HepG2 (cell line): ENCODE measurements around the gene PIKFYVE. TPM values are rescaled to one million over a fixed set of nuclear protein-coding genes. Genes with fewer than 3 reads are reported as not detected.
A peak's percentile ranks its signal among the peaks of the same experiment; 100 is the strongest.

ENCODE experiments used
- ATAC-seq: fragments of 200-7000 bp; cut with Tn5 transposase; 3 replicates; pipeline ENCODE4 v1.9.1; 2020; ENCODE audit warnings: mild to moderate bottlenecking, moderate library complexity
- Bru-seq: library from RNA; stranded (reverse); fragments of 400-500 nt; gene quantifications from one replicate; lab custom pipeline; 2021; lab: Mats Ljungman, UMichigan
- BruChase-seq, 2 experiments: library from RNA; stranded (reverse); fragments of 400-500 nt; gene quantifications; one replicate each; lab custom pipeline; 2021; lab: Mats Ljungman, UMichigan
- BruUV-seq: library from RNA; stranded (reverse); fragments of 400-500 nt; replicated peaks from 2 replicates; lab custom pipeline; 2021; lab: Mats Ljungman, UMichigan
- CTCF ChIA-PET: fragments of 300-600 bp; formaldehyde crosslinking; extraction: SDS; loops from one replicate; lab custom pipeline; 2021; ENCODE audit warnings: low total read pairs, inconsistent platforms, low intra/inter-chr PET ratio; lab: Yijun Ruan, JAX
- POLR2A ChIA-PET: fragments of 350-600 bp; sonication (Branson Sonifier 250); formaldehyde crosslinking; loops from one replicate; lab custom pipeline; 2020; ENCODE audit warnings: antibody characterized with exemption, inconsistent platforms; lab: Yijun Ruan, JAX
- DNase-seq: peaks from one replicate; pipeline ENCODE4 v3.0.0-alpha.2; 2015; ENCODE audit warnings: low spot score
- FAIRE-seq: peaks from 3 replicates; lab custom pipeline; 2011; peaks lifted over from hg19 to GRCh38; lab: Jason Lieb, UNC
- H2AFZ ChIP-seq: one replicate; pipeline ENCODE4 v1.6.1; 2011; ENCODE audit warnings: low read length, inconsistent platforms
- H3K27ac ChIP-seq: fragments of 300-600 bp; 3 replicates; pipeline ENCODE4 v1.8.0; 2011; ENCODE audit warnings: mixed run types, mild to moderate bottlenecking, mixed read lengths, low read length, inconsistent platforms; ENCODE audit not compliant: insufficient read depth; ENCODE audit errors: extremely low read length
- H3K27me3 ChIP-seq, 2 experiments: fragments of 200-600 bp in 1 of 2; 2 replicates in 1 of 2; 3 replicates in 1 of 2; pipeline versions ENCODE4 v1.6.0 to v1.8.0; 2011; ENCODE audit warnings: low read length in 2 of 2, mild to moderate bottlenecking in 2 of 2, moderate library complexity in 2 of 2, inconsistent platforms in 1 of 2; ENCODE audit not compliant: insufficient read depth in 2 of 2, control insufficient read depth in 1 of 2
- H3K36me3 ChIP-seq, 2 experiments: fragments of 200-600 bp in 1 of 2; replicated peaks in 1 of 2; 2 replicates in 1 of 2; 3 replicates in 1 of 2; pipeline versions ENCODE4 v1.5.1 to v1.8.0; 2011; ENCODE audit warnings: low read length in 2 of 2, inconsistent platforms in 1 of 2; ENCODE audit not compliant: insufficient read depth in 2 of 2, control insufficient read depth in 1 of 2
- H3K4me1 ChIP-seq: 2 replicates; pipeline ENCODE4 v1.5.1; 2012; ENCODE audit warnings: low read length, inconsistent platforms; ENCODE audit not compliant: insufficient read depth
- H3K4me2 ChIP-seq: 2 replicates; pipeline ENCODE4 v1.6.0; 2011; ENCODE audit warnings: low read depth, low read length, inconsistent platforms
- H3K4me3 ChIP-seq, 3 experiments: fragments of 200-600 bp in 1 of 3; sonication (generic), shearing (Covaris generic) in 1 of 3; replicated peaks in 1 of 3; 2 replicates each; pipeline ENCODE4 v1.5.1; 2011 to 2016; ENCODE audit warnings: low read length in 3 of 3, inconsistent platforms in 2 of 3, low read depth in 2 of 3, mild to moderate bottlenecking in 2 of 3, control low read depth in 1 of 3, mixed read lengths in 1 of 3; ENCODE audit not compliant: insufficient read depth in 1 of 3
- H3K79me2 ChIP-seq: one replicate; pipeline ENCODE4 v1.6.1; 2011; ENCODE audit warnings: low read length, inconsistent platforms; ENCODE audit not compliant: insufficient read depth
- H3K9ac ChIP-seq: 2 replicates; pipeline ENCODE4 v1.6.0; 2011; ENCODE audit warnings: mild to moderate bottlenecking, low read depth, low read length, inconsistent platforms; ENCODE audit not compliant: insufficient read depth
- H3K9me3 ChIP-seq: 2 replicates; pipeline ENCODE4 v1.5.1; 2012; ENCODE audit warnings: mild to moderate bottlenecking, low read length
- H4K20me1 ChIP-seq: 2 replicates; pipeline ENCODE4 v1.6.0; 2011; ENCODE audit warnings: inconsistent platforms, mild to moderate bottlenecking, low read length, moderate library complexity; ENCODE audit not compliant: insufficient read depth
- ZHX2 ChIP-seq, 2 experiments: sonication (generic) in 1 of 2; formaldehyde crosslinking in 1 of 2; IDR thresholded peaks; 2 replicates each; pipeline versions ENCODE4 v1.6.1 to v1.9.0; 2014 to 2022; ENCODE audit warnings: antibody characterized with exemption in 1 of 2, borderline replicate concordance in 1 of 2, inconsistent platforms in 1 of 2, low read depth in 1 of 2, missing genetic modification reagents in 1 of 2
- WGBS: methylation state at CpG from one replicate; pipeline ENCODE4 v1.1.6; 2017; ENCODE audit warnings: low lambda C conversion rate; 5-methylcytosine and 5-hydroxymethylcytosine counted together
- in situ Hi-C: cut with HindIII; loops from 2 replicates; pipeline ENCODE4 v1.10.0; 2017; ENCODE audit warnings: low pct_unique_long_range_greater_than_20kb; ENCODE audit not compliant: extremely low pct_ligation_motif_present
- intact Hi-C: fragments of 100-400 bp; cut with micrococcal nuclease; formaldehyde crosslinking; loops from one replicate; pipeline ENCODE4 v1.10.0; 2022; ENCODE audit not compliant: unreplicated experiment
- long read RNA-seq, 2 experiments: library from RNA in 1 of 2; library from polyadenylated mRNA in 1 of 2; stranded (forward) in 1 of 2; unstranded in 1 of 2; transcript quantifications; one replicate each; pipeline ENCODE4 v2.0.0, GENCODE V29; 2019 to 2022
- polyA minus RNA-seq, 3 experiments: library from RNA; depleted of rRNA, polyadenylated mRNA; stranded (reverse); fragments of >200 nt; gene quantifications; 2 replicates each; pipeline ENCODE4 v1.2.3, GENCODE V29; 2011; ENCODE audit warnings: low replicate concordance in 1 of 3
- polyA plus RNA-seq, 8 experiments: library from polyadenylated mRNA; depleted of rRNA in 3 of 8; stranded (reverse) in 7 of 8; unstranded in 1 of 8; fragments of >200 nt; fragmentation: Illumina TruSeq in 4 of 8; extraction: Trizol in 4 of 8; gene quantifications; 2 replicates each; pipeline versions ENCODE4 v1.2.1 to v1.2.3, GENCODE V29; 2011 to 2016; ENCODE audit warnings: low read depth in 4 of 8, missing spikeins in 1 of 8, mixed read lengths in 1 of 8; ENCODE audit not compliant: insufficient read depth in 1 of 8
- total RNA-seq, 5 experiments: library from RNA; depleted of rRNA; stranded (reverse); fragments of >200 nt; fragmentation: Illumina TruSeq; extraction: Trizol; gene quantifications; 2 replicates each; pipeline ENCODE4 v1.2.3, GENCODE V29; 2016; ENCODE audit warnings: low read depth in 1 of 5

Gene PIKFYVE, protein sequence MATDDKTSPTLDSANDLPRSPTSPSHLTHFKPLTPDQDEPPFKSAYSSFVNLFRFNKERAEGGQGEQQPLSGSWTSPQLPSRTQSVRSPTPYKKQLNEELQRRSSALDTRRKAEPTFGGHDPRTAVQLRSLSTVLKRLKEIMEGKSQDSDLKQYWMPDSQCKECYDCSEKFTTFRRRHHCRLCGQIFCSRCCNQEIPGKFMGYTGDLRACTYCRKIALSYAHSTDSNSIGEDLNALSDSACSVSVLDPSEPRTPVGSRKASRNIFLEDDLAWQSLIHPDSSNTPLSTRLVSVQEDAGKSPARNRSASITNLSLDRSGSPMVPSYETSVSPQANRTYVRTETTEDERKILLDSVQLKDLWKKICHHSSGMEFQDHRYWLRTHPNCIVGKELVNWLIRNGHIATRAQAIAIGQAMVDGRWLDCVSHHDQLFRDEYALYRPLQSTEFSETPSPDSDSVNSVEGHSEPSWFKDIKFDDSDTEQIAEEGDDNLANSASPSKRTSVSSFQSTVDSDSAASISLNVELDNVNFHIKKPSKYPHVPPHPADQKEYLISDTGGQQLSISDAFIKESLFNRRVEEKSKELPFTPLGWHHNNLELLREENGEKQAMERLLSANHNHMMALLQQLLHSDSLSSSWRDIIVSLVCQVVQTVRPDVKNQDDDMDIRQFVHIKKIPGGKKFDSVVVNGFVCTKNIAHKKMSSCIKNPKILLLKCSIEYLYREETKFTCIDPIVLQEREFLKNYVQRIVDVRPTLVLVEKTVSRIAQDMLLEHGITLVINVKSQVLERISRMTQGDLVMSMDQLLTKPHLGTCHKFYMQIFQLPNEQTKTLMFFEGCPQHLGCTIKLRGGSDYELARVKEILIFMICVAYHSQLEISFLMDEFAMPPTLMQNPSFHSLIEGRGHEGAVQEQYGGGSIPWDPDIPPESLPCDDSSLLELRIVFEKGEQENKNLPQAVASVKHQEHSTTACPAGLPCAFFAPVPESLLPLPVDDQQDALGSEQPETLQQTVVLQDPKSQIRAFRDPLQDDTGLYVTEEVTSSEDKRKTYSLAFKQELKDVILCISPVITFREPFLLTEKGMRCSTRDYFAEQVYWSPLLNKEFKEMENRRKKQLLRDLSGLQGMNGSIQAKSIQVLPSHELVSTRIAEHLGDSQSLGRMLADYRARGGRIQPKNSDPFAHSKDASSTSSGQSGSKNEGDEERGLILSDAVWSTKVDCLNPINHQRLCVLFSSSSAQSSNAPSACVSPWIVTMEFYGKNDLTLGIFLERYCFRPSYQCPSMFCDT (N-terminal part only)
- 21.7 and 24.4 TPM in 2 replicates for total RNA-seq (2016; rRNA removed; fragmentation: Illumina TruSeq; extraction: Trizol)
- 5.9 and 6.9 TPM in 2 replicates for total RNA-seq (2016; cell fraction: cytosol; rRNA removed; fragmentation: Illumina TruSeq; extraction: Trizol; ENCODE audit: low read depth)
- 20.5 and 24.0 TPM in 2 replicates for total RNA-seq (2016; cell fraction: insoluble cytoplasmic fraction; rRNA removed; fragmentation: Illumina TruSeq; extraction: Trizol)
- 7.4 and 8.2 TPM in 2 replicates for total RNA-seq (2016; cell fraction: membrane; rRNA removed; fragmentation: Illumina TruSeq; extraction: Trizol)
- total RNA-seq (2016; cell fraction: nucleus; rRNA removed; fragmentation: Illumina TruSeq; extraction: Trizol): 33.7 and 38.5 TPM in 2 replicates
- 15.8 and 20.2 TPM in 2 replicates for polyA plus RNA-seq (2011; rRNA removed)
- polyA plus RNA-seq (2011; cell fraction: cytosol; rRNA removed): 7.0 and 10.6 TPM in 2 replicates
- 21.3 and 21.9 TPM in 2 replicates for polyA plus RNA-seq (2011; cell fraction: nucleus; rRNA removed)
- polyA plus RNA-seq (2012): 13.3 and 15.2 TPM in 2 replicates
- 0.29 and 0.55 TPM in 2 replicates for polyA plus RNA-seq (2016; cell fraction: cytosol; fragmentation: Illumina TruSeq; extraction: Trizol; ENCODE audit: low read depth)
- polyA plus RNA-seq (2016; cell fraction: insoluble cytoplasmic fraction; fragmentation: Illumina TruSeq; extraction: Trizol; ENCODE audit: low read depth): 11.0 and 11.9 TPM in 2 replicates
- polyA plus RNA-seq (2016; cell fraction: membrane; fragmentation: Illumina TruSeq; extraction: Trizol; ENCODE audit: low read depth): 1.1 and 1.2 TPM in 2 replicates
- 25.9 and 28.2 TPM in 2 replicates for polyA plus RNA-seq (2016; cell fraction: nucleus; fragmentation: Illumina TruSeq; extraction: Trizol; ENCODE audit: insufficient read depth, low read depth)
- 27.0 and 45.7 TPM in 2 replicates for polyA minus RNA-seq (2011; rRNA and poly(A)+ RNA removed; ENCODE audit: low replicate concordance)
- 23.4 and 27.2 TPM in 2 replicates for polyA minus RNA-seq (2011; cell fraction: cytosol; rRNA and poly(A)+ RNA removed)
- 130 and 131 TPM in 2 replicates for polyA minus RNA-seq (2011; cell fraction: nucleus; rRNA and poly(A)+ RNA removed)
- percentile 88 among the genes with signal in this experiment for Bru-seq, nascent RNA
- percentile 90 among the genes with signal in this experiment for BruChase-seq, experiment 1, labeled RNA remaining after a 6-hour chase
- percentile 91 among the genes with signal in this experiment for BruChase-seq, experiment 2, labeled RNA remaining after a 2-hour chase
- long read RNA-seq, experiment 1, partial matches to known transcripts: 2 of 4 reads
- long read RNA-seq, experiment 1, other reads (novel, unspliced or antisense): 2 of 4 reads
- long read RNA-seq, experiment 2, full-length matches to known transcripts: 1 of 16 reads
- long read RNA-seq, experiment 2, partial matches to known transcripts: 0 of 16 reads
- long read RNA-seq, experiment 2, other reads (novel, unspliced or antisense): 15 of 16 reads

GRCh38 chr2:208265801-208266552, at the start of gene PIKFYVE:
Gene PIKFYVE (plus strand): TSS chr2:208266255. CDS start chr2:208271520, 5,265 bp downstream.
- H4K20me1 ChIP-seq: peaks cover 8% of the 10 kb centered on the region; the same call in 1 of the 2 replicates
- H3K9ac ChIP-seq: peak within 1 kb of the TSS; percentile 86
- peak within 1 kb of the TSS; percentile 86 for H3K4me2 ChIP-seq
- FAIRE-seq (peak; percentile 89), DNase-seq (peak; percentile 99), ATAC-seq (peak; percentile 94)
- peaks cover 45% of the 10 kb centered on the region for H3K4me1 ChIP-seq
- H3K36me3 ChIP-seq: no peaks in the 10 kb centered on the region
- peak within 1 kb of the TSS; percentile 88 for H2AFZ ChIP-seq
- H3K9me3 ChIP-seq: no peaks in the 10 kb centered on the region
- H3K27ac ChIP-seq: peak within 1 kb of the TSS; percentile 79
- H3K79me2 ChIP-seq: peaks cover 41% of the 10 kb centered on the region
- under 1% methylated on average over 48 of the region's 50 CpGs for WGBS
- H3K4me3 ChIP-seq: peak within 1 kb of the TSS; percentile 71 to 87 (median 86)
- in situ Hi-C loops (loop anchor here (25.0 kb wide), 1 partner anchor 554 kb away; the partner anchor contains the start of gene CCNYL1), intact Hi-C loops (loop anchor here (1.0 to 5.0 kb wide), 4 partner anchors 11 to 641 kb away; partner anchors contain the start of genes IDH1 and METTL21A)
- no TSS peak for BruUV-seq
- H3K27me3 ChIP-seq: no peaks in the 10 kb centered on the region; a peak in 1 of 5 replicates
- ChIA-PET POLR2A (interaction anchor here (0.6 to 6.6 kb wide), 10 partner anchors 9 to 736 kb away, joined by 3 to 145 read pairs (median 6); partner anchors contain the start of genes CCNYL1, CREB1, IDH1 and METTL21A), CTCF (interaction anchor here (1.0 to 1.4 kb wide), 2 partner anchors 10 to 12 kb away, joined by 3 to 4 read pairs; partner anchors contain the start of gene IDH1)
- TF ChIP-seq ZHX2 (IDR thresholded peaks at IDR 0.05; ENCODE audit: low read depth): peak; percentile 72
- no peak for TF ChIP-seq ZHX2 (CRISPR knock-in tag; IDR thresholded peaks at IDR 0.05; ENCODE audit: borderline replicate concordance)
